GM12873 (cell line): ENCODE measurements around the gene OR52E2.

Experiments
- CTCF ChIP-seq: IDR thresholded peaks from 2 replicates; pipeline ENCODE4 v1.5.1; 2012; ENCODE audit warnings: low read depth, mild to moderate bottlenecking, moderate library complexity, low read length, control low read depth; ENCODE audit not compliant: insufficient read depth; ENCODE audit errors: missing control alignments

Gene OR52E2

GRCh38 chr11:5083602-5084001 is 24.2 kb upstream of the OR52E2 start:
- no peak for TF ChIP-seq CTCF

GRCh38 chr11:5081405-5081804 is 22.0 kb upstream of the OR52E2 start:
- no peak for TF ChIP-seq CTCF

GRCh38 chr11:5071799-5072198 is 12.4 kb upstream of the OR52E2 start:
- no peak for TF ChIP-seq CTCF

- TF ChIP-seq CTCF = no peak
Observed at GRCh38 chr11:5069272-5069671, 9.8 kb upstream of the OR52E2 start, which contains the start of gene OR52E1. Gene OR52E1, plus strand, starts transcription at chr11:5069572.

- TF ChIP-seq CTCF = no peak
Observed at GRCh38 chr11:5065027-5065426, 5.6 kb upstream of the OR52E2 start.

GRCh38 chr11:5046754-5047330 is 12.6 kb downstream of the OR52E2 start:
- TF ChIP-seq CTCF = no peak

GRCh38 chr11:5046226-5046625 is 13.2 kb downstream of the OR52E2 start, which contains the start of gene OR52J3:
Gene OR52J3, plus strand, starts transcription at chr11:5046526. Its CDS starts 0 bp downstream, at chr11:5046526.
- no peak for TF ChIP-seq CTCF

GRCh38 chr11:5043380-5043779 is 16.0 kb downstream of the OR52E2 start:
- no peak for TF ChIP-seq CTCF
